HG02885 (cell line): Measurements from ENCODE around the gene BEGAIN.

Experiments used
- ATAC-seq: cut with Tn5 transposase; IDR thresholded peaks from one replicate; pipeline ENCODE4 v1.9.1; 2021; ENCODE audit warnings: mild to moderate bottlenecking; ENCODE audit not compliant: unreplicated experiment, poor library complexity

Gene BEGAIN, protein sequence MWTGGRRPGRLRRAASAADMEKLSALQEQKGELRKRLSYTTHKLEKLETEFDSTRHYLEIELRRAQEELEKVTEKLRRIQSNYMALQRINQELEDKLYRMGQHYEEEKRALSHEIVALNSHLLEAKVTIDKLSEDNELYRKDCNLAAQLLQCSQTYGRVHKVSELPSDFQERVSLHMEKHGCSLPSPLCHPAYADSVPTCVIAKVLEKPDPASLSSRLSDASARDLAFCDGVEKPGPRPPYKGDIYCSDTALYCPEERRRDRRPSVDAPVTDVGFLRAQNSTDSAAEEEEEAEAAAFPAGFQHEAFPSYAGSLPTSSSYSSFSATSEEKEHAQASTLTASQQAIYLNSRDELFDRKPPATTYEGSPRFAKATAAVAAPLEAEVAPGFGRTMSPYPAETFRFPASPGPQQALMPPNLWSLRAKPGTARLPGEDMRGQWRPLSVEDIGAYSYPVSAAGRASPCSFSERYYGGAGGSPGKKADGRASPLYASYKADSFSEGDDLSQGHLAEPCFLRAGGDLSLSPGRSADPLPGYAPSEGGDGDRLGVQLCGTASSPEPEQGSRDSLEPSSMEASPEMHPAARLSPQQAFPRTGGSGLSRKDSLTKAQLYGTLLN

DNA sequence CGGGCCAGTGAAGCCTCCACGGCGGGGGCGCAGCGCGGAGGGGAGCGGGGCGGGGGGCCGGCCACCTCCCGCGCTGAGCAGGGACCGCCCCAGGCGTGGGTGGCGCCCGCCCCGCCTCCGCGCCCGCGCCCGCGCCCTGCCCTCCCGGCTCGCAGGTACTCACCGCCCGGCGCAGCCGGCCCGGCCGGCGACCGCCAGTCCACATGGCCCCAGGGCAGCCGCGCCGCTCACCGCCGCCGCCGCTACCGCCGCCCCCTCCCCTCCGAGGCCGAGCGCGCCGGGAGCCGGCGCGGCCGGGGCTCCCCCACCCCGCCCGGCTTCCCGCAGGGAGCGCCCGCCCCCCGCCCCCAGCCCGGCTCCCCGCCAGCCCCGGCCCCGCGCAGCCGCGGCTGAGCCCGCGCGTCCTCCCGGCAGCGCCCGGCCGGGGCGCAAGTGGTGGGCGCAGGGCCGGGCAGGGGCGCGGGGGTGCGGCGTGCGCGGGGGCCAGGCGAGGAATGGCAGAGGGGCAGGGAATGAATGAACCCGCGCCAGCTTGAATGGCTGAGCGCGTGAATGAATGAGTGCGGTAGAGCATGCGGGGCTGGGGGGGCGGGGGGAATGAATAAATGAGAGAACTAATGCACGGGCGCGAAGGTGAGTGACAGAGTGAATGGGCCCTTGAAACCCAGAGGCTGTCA, at the start of gene BEGAIN:
Gene BEGAIN, minus strand, starts transcription at position 332 of the 677 bp plus-strand sequence. Its CDS starts 127 bp downstream, at position 205.
- ATAC-seq = peak; percentile 44

DNA sequence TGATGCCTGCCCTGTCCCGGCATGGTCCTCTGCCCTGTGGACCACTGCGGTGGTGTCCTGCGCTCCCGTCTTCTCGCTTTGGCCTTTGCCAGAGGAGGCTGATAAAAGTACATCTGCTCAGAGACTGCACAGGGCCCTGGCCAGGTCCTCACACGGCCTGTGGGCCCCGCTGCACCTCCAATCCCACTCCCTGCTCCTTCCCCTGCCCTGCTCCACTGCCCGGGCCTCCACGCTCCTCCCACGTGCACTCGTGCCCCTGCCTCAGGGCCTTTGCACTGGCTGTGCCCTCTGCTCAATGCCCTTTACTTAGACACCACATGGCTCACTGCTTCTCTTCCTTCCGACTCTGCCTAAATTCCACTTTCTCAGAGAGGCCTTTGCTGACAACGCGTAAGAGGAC, 49.3 kb upstream of the BEGAIN start:
- no peak for ATAC-seq

DNA sequence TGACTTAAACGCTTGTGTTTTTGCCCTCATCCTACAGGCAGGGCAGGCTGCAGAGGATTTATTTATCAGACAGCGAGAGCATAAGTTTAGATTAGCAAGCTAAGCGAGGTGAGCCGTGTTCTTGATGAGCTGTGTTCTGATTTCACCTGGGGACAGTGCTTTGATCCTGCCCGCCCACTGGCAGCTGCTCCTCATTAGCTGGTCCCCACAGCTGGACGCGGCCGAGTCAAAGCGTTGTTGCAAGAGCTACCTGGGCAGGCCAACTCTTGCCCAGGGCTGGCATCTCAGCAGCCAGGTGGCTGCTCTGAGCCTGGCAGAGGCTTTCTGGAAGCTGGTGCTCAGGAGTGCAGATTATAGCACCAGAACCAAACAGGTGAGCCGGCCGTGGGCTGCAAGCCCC, 46.8 kb upstream of the BEGAIN start:
- ATAC-seq = no peak

DNA sequence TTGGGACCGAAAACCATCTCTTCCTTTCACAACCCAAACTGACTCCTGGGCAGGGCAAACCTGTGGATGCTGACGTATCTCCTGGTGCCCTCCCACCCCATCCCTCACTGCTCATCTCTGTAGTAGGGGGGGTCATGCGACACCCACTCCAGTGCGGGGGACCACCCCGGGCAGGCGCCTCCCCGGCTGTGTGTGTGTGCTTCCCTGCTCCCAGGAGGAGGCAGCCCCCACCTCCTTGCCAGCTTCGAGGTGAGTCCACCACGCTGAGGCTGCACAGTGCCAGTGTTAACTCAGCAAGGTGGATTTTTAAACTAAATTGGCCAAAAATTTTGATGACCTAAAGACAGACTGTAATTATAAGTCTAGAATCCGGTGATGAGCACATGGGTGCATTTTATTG, 46.2 kb upstream of the BEGAIN start:
- no peak for ATAC-seq

DNA sequence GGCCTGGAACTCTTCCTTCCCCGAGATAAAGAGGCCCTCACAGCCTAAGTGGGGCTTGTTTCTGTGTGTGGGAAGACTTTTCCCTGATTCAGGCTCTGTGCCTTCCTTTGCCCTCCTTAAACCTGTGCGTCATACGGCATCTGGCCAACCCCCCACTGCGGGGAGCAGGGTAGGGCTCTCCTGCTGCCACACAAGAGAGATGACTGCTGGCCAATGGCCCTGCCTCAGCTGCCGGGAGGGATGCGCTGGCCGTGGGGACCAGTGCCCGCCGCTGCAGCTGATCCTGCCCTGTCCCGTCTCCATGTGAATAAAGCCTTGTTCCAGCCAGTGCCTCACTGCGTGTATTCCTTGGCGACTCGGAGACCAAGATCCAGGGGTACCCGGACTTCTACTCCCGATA, 42.5 kb upstream of the BEGAIN start:
- no peak for ATAC-seq

DNA sequence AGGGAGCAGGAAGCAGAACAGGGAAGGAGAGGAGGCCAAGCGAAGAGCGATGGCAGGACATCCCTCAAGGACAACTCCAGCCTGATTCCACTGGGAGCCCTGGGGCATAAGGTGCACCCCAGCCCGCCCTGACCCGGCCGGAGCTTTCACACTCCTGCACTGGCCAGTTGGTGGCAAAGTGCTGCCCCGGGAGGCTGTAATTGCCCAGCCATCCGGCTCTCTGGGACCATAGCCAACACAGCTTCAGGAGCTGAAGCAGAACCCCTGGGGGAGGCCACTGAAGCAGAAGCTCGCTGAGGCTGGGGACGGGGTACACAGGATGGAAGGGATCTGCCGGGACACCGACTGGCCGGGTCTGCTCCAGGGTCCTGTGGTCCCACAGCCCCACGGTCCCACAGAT, 41.9 kb upstream of the BEGAIN start:
- ATAC-seq = no peak

DNA sequence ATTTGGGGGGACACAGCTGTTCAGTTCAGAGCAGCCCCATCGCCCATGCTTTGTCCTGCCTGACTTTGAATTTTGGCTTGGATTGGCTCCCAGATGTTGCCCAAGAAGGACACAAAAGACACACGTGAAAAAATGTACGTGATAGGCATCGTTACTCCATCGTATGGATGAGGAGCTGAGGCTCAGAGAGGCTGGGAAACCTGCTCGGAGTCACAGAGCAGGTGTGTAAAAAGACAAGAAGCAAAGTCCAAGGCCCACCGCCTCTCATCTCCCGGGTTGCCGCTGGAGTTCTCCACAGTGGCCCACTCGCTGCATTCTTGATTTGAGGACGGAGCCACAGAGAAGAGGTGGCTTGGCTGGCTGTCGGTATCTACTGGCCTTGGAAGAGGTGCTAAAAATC, 41.0 kb upstream of the BEGAIN start:
- ATAC-seq = no peak

DNA sequence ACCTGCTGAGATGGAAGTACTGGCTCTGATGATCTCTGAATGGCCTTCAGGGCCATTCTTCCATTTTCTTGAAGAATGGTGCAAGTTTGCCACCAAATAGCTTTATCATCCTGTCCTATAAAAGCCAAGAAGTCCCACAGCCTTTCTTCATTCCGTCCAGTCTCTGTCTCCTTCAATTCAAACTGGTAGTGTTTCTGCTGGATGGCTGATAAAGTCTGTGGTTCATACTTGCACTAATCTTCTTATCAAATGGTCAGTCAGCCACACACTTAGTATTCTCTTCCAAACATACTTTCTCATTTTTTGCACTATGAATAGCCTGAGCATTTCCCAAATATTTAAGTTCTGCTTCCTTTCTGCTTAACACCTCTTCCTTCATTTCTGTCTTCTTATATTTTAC, 39.4 kb upstream of the BEGAIN start:
- ATAC-seq = no peak

DNA sequence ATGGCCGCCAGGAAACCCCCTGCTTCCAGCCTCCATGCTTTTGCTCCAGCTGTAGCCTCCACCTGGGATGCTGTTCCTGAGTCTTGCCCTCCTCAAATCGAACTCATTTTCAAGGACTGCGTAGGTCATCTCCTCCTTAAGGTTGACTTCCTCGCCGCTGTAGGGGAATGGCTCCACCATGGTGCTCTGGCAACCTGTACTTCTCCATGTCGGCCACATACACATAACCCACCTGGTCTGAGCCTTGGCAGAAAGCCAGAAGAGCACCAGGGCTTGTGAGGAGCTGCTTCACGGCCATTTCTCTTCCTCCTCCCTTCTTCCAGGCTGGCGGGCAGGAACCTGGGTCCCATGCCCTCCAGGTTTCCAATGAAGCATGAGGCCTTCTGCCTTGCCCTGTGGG, 36.7 kb upstream of the BEGAIN start:
- ATAC-seq = no peak

DNA sequence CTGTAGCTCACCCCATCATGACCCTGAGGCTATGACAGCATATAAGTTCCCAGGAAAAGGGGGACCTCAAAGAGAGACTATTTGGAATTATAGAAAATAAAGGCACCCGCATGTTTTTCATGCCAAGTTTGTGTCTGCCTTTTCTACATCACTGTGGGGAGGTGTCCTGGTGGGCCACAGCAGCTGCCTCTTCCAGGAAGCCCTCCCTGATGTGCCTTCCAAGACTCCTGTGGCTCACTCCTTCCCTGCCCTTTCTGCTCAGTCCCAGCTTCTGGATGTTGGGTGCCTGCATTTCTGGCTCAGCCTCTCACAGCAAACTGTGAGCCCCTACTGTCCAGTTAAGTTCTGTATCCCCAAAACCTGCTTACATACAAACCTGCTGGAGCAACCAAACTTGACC, 36.3 kb upstream of the BEGAIN start:
- no peak for ATAC-seq

DNA sequence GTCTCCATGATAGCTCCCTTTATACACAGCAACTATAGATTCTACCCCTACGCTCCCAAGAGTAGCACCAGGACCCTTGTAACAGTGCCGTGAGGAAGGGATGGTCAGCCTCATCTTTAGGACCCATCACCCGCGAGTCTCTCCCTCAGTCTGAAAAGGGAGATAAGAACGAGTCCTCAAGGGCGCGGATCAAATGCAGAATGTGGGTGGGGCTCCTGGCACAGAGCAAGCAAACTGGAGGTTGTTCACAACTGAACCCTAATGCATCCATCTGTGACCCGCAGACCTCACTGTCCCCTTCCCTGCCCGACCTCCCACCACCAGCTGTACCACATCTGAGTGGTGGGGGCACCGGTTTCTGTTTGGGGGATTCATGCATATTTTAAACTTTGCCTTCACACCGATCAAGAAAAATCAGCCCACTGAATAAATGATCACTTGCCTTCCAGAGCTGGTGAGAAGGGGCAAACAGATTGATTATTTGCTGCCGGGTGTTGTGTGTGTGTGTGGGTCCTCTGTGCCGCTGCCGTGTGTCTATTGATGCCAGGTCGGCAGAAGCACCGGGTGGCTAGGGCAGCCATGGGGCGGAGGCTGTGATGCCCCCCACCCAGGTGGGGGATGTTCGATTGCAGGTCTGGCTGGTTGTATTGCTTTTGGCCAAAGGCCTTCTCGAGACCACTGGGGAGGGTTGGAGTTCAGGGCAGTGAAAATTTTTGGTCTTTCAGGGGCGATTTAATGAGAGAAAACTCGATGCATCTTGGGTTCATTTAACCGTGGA, 35.7 kb upstream of the BEGAIN start:
- ATAC-seq = no peak

DNA sequence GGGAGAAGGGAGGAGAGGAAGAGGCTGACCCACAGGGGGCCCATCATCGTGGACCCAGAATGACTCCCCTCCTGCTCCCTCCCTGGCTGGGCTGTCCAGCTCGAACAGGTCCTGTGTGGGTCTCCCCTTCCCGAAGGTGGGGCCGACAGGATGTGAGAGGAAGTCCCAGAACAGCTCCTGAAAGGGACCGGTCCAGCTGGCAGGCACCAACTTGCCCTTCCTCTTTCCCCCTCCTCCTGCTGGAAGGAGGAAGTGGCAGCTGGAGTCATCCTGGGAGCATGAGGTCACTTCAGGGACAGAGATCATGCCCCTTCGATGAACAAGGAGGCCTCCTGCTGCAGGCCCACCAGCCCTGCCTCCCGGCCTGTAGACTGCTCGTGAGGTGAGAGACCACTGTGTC, 35.0 kb upstream of the BEGAIN start:
- ATAC-seq = no peak

DNA sequence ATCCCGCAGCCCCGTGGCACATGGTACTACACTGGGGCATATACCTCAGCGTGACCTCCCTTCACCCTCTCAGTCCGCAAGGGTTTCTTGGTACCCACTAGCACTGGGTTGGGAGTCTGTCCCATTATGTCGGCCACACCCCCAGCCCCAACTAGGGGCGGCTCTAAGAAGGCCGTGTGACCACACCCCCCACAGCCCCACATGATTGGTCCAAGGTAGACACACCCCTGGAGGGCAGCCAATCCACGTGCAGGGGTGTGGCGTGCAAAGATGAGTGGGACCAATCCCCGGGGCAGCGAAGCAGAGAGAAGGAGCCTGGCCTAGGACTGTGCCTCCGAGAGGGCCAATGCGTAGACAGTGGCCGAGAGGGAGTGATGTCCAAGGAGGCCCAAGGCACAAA, 34.6 kb upstream of the BEGAIN start:
- no peak for ATAC-seq

DNA sequence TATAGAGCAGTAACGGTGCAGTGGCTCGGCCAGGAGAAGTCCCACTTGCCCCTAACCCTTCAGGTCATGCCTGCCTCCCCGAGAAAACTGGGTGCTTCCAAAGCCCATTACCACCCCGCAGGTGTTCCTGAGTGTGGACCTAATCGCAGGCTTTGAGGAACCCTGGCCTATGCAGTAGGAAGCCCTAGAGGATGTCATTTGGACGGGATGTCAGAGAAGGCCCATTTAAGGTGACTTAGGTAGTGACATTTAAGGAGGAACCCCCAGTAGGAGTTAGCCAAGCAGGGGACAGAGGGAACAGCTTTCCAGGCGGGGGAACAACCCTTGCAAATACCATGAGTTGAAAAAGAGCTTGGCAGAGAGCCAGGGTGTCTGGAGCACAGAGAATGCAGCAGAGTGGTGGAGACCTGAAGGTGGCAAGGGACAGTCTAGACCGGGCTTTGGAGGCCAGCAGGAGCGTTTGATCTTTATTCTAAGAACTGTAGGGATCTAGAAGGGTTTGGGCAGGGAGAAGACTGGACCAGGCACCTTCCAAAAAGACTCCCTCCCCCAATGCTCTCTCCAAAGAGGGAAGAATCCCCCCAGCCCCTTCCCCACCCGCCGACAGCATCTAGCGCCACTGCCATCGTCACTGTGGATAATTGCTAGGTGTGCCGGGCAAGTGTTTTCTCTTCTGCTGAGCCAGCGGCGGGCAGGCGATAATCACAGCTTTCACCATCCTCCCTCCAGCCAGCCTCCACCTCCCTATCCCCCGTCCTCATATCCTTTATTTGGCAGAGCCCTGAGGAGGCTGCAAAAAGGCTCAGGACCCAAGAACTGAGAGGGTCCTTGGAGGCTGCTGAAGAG, 33.3 kb upstream of the BEGAIN start:
- no peak for ATAC-seq

DNA sequence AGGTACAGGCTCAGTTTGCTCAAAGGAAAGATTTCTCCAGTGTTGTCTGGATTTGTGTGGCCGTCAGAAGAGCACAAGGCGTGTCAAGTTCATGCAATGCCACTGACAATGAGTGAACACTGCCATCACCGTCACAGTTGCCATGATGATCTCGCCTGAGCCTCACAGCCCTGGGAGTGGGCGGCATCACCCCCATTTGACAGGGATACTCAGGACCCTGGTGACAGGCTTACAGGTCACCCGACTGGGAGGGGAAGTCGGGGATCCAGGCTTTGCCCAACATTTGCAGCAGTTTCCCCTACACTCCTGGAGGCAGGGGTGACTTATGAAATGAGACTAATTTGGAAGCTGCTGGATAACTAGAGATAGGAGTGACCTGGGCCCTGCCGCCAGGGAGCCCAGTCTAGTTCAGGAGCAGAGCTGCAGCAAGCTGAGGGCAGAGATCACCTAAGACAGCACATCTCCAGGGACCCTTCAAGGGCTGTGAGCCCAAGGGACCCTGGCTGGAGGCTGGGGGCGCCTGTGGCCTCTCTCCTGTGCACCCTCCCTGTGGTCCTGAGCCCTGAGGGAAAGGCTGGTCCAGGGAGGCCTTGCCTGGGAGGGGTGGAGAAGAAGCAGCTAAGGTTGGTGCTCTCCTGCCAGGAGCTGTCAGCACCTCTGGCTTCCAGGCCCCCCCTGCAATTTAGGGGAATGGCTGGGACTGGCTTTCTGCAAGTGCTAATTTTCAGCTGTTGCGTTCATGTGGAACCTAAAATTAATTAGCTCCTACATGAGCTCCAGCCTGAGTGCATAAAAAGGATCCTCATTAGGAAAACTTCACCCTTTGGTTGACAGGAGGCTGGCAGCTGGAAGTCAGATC, 32.4 kb upstream of the BEGAIN start:
- no peak for ATAC-seq

DNA sequence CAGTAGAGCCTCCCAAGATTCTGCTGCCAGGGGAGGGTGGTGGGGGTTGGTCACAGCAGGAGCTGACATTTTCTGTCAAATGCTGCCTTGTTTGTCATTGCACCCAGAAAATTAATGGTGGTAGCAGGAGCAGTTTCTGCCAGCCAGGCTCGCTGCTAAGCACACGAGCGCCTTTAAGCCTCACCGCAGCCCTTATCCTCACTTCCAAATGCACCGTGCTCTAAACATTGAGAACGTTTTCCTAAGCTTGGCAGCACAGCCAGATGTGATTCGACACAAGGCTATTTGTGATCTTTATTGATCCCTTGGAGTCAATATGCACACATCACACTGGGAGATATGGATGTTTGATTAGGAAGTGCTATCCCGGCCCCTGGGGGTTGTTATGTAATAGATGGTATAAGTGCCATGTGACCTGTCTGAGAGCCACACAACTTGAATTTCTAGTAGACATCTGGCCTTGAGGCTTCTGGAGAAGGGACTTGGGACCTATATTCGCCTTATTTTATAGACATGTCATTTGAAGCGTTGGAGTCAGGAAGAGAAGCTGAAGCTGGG, 31.6 kb upstream of the BEGAIN start:
- no peak for ATAC-seq

DNA sequence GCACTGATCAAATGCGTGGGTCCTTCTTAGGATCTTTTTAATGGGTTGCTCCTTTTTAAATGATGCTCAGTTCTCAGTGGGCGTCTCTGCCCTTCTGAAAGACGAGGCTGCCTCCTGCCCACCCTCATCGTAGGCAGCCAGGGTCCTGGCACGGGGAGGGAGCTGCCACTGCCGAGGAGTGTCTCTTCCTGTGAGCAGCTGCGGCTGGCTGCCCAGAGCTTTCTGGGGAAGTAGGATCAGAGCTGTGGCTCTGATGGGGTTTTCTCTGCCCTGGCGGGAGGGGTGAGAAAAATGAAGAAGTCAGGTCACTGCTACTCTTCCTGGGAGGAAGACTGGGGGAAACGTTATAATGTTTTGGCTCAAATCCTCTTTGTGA, 31.1 kb upstream of the BEGAIN start:
- ATAC-seq = no peak

DNA sequence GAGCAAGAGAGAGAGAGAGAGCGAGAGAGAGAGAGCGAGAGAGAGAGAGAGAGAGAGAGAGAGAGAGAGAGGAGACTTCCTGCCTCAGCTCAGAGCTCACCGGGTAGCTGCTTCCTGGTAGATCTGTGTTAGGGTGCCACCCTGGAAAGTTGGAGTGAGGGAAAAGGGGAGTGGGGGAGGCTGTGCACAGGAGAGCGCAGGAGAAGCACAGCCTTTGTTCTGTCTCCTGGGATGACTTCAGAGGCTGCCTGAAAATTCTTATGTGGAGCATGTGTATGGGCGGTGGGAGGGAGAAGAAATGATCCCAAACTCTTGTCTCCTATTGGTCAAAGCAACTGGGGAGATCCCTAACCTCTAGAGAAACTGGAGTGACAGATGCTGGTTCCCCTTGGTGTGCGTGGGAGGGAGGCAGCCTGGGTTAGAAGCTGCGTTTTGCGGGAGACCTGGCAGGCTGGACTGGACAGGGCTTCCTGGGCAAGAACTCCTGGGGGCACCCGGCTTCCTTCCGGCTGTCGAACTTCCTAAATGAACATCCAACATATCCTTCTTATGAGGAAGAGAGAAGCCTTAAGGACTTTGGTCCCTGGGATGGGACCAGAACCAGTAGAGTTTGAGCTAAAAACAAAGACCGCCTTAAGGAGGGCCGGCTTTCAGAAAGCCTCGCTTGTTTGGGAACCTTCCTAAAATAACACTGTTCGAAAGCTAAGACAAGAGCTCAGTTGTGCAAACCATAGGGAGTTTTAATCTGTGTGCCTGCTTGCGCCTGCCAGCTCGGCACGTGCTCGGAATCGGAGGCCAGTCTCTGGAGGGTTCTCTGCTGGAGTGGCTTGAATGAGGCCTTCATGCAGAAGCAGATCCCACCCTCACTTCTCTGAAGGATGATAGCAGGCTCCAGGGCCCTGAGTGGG, 30.4 kb upstream of the BEGAIN start:
- no peak for ATAC-seq
